Stimulated activated CD8-positive, alpha-beta memory T cell treated with anti-CD3 and anti-CD28 coated beads, Interleukin-4, amount 100 ng/mL, for 24 hours (primary cell): Measurements from ENCODE around the gene EPS8L3.
A peak's percentile ranks its signal among the peaks of the same experiment; 100 is the strongest.

Experiments used
- DNase-seq: peaks from one replicate; pipeline ENCODE4 v3.0.0-alpha.2; 2020; ENCODE audit warnings: low read depth

The EPS8L3 gene

DNA sequence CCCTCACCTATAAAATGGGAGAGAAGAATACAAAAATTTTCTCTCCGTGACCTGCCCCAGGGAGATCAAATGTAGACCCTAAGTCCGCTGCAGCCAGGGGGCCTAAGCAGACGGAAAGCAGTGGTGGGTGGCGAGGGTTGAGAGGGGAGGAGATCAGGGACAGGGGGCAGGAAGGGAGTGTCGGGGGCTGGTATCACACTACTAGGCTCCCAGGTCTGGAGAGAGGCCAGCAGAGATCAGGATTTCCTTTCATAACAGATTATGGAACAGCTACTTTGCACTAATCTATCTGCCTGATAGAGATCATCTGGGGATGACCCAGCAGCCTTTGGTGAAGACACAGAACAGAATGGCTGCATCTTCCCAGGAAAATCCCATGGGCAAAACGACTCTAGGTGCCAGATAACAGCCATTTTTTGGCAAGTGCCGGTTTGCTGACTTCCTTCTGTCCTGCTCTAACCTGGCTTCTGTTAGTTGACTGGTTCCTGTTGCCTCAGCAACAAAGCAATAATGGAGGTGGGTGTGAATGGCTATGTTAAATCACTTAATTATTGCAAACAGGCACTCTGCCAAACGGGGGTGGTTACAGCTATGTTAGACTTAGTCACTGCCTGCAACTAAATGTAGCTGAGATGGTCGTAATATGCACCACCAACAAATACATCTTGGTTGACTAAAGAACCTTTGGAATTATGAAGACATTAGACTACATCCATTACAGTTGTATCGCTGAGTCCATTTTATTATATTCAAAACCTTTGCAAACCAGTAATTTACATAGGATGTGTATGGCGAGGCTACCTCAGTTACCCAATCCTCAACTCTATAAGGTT, 30.0 kb upstream of the EPS8L3 start:
- DNase-seq = no peak

DNA sequence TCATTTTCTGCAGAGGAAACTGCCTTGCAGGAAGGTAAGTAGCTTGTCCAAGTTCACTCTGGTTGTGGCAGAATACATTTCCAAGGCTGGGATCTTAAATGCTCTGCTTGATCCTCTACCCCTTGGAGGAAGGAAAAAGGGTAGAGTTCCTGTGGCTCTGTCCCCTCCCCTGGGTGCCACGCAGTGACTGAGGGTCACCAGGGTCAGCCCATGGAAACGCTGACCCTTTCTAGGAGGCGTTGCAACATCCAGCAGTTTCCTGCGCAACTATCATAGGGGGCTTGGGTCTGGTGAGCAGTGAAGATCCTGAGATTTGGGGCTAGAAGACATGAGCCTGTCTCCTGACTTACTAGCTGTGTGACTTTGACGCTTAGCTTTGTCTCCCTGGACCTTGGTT, 29.4 kb upstream of the EPS8L3 start:
- no peak for DNase-seq

DNA sequence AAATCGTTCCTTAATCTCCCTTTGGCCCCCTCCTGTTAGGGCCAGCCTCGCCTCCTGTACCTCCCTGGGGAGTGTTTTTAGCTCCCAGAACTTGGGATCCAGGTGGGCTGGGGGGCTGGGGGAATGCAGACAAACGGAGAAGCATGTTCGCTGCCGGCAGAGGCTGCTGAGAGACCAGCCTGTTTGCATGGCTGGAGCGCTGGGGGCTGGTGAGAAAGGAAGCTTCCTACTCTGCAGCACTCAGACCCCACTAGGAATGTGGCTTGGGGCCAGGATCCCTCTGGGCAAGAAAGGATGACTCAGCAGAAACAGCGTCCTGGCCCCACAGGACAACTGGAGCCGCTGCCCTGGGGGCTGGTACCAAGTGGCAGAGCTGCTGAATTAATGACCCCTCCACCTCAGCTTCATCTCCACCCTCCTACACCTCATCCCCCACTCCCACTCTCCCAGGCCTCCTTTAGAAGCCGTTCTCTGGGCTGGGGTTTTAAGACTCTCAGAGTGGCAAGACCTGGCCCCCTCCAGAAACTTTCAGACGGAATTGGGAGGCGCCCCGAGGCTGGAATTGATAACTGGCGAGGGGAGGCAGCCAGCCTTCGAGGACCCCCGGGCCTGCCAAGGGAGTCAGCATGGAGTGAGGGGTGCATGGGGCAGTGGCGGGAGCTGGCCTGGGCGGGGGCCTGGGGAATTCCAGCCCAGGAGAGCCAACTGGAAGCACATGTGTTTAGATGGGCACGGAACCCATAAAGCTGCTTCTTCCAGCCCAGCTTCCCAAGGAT, 28.5 kb upstream of the EPS8L3 start:
- DNase-seq = no peak

DNA sequence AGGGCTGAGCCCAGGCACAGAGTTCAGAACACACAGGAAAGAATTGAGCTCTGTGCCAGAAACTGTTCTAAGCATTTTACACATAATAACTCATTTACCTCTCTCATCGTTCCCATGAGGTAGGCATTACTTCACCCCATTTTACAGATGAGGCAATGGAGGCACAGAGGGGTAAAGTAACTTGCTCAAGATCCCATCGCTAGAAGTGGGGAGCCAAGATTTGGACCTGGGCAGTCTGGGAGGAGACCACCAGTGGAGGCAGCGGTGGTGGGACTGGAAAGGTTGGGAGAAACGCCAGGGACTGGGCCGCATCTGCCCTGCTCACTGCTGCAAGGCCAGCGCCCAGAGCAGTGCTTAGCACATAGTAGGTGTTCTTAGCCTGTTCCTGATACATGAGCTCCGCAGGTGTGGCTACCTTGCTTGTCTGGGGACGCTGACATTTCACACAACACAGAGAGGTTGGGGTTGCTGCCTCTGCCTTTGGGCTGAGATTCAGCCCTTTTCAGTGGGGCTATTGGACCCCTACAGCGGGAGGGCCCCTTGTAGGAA, 27.8 kb upstream of the EPS8L3 start:
- no peak for DNase-seq

DNA sequence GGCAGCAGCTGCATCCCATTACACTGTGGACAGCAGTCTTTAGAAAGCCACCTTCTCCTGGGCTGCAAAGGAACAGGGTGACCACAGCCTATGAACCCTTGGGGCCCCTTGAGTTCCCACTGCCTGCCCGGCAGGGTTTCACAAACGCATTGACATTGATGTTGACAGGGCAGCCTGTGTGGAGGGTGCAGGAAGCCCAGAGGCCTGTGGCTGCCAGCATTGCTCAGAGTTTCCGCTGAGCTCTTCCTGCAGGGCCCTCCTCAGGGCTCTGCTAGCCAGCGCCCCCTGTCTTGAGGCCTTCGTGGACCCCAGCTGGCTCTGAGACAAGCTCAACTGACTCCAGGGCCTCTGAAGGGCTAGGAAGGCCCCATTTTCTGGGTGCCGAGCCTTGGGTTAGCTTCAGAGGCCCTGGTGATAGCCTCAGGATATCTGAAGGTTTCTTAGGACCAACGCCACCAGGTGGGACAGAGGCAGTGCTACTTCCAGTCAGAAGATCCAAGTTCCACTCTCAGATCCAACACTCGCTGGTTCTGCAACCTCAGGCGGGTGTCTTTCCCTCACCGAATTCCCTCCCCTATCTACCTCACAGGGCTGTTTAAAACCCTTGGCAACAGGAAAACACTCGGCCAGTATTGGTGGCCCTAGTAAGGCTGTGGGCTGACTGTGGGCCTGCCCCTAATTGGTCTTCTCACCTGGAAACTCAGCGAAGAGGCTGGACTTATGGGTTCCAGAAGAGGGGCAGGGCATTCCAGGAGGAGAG, 27.2 kb upstream of the EPS8L3 start:
- peak; percentile 69 for DNase-seq

DNA sequence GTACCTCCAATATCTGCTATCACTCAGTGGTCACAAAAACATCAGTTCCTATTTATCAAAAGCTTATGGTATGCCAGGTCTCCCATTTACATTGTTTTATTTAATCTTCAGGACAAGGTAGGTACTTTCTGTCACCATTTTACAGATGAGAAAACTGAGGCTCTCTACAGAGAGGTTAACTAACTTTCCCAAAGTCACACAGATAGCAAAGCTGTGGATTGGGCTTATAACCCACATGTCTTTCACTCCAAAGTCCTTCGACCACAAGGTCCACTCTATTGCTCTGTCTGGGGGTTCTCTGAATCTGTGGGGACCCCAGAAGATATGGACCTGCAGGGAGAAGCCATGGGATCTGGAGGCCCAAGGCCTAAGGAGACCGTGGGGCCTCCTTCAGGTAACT, 26.6 kb upstream of the EPS8L3 start:
- DNase-seq = no peak

DNA sequence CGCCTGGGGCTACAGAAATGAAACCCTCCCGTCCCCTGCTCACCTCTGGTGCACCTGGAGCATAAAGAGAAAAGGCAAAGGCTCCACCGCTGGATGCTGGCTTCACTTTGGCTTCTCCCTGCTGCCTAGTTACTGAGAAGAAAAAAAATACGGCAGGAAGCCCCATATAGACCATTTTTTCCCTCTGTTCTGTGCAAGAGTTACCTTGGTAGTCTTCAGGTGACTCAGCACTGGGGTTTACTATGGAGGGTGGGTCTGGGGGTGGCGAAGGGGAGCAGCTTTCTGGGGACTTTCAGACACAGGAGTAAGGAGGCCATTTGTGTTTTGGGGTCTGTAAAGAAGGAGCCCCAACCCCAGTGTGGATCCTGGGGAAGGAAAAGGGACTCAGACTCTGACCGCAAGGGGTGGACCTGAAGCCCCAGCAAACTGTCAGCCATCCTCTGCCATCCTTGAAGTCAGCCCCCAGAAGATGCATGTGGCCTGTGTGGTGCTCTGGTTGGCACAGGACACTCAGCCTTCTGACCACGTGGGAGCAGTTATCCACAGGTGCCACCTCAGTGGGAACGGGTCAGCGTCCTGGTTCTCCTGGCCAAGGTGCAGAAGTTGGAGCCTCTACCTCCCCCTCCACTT, 25.9 kb upstream of the EPS8L3 start:
- no peak for DNase-seq

DNA sequence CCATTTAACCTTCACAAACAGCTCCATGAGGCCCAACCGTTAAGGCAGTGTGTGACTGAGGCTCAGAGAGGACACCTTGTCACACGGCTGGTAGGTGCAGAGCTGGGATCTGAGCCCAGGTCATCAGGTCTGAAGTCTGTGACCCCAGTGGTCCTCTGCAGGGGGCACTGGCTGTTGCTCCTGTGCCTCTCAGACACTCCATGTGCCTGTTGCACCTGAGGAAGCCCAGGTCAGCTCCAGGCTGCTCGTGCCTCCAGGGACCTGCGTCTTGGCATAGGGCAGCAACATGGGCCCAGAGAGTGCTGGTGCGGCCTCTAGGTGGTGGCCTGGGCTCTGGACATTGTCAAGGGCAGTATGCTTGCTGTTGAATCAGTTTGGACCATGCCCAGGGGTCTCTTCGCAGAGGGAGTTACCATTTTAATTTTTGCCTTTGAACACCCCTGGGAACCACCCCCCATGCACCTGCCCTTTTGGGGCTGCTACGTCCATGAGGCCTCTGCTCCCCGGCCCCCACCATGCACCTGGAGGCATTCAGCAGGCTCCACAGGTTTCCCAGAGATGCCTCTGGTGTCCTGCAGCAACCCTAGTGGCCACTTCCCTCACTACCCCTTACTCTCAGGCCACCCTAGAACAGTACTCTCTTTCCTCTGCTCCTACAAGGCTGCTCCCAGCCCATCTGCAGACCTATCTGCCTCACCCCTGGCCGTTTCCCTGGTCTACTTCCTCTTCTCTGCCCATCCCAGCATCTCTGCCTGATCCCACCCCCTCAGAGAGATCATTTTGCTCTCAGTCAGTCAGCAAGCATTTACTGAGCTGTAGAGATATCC, 25.2 kb upstream of the EPS8L3 start:
- no peak for DNase-seq

DNA sequence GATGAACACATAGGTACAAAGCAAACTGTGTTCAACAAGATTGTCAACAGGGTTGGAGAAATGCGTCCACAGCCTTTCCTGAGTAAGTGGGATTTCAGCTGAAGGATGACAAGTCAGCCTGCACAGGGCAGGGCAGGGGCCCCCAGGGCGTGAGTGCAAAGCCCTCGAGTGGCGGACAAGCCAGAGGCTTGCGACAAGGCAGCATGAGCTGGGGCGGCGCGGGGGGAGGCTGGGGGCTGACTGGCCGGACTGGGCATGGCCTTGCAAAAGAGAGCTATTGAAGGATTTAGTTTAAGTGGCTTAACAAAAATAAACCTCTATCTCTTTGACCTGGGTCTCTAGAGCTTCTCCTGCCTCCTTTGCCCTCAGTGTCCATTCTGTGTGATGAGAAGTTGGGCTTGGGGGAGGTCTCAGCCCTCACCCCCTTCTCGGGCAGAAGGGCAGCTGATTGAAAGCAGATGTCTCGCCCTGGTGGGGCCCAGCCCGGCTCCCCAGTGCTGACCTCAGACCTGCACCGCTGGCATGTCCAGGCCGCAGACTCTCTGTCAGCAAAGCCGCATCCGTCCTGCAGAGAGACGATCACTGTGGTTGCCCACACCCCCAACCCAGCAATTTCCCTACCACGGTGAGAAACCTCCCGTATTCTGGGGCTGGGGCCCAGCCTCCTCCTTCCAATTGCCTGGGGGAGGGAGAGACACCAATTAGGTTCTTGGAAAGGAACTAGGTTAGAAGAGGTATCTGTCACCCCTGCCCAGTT, 24.3 kb upstream of the EPS8L3 start:
- DNase-seq = peak; percentile 15

DNA sequence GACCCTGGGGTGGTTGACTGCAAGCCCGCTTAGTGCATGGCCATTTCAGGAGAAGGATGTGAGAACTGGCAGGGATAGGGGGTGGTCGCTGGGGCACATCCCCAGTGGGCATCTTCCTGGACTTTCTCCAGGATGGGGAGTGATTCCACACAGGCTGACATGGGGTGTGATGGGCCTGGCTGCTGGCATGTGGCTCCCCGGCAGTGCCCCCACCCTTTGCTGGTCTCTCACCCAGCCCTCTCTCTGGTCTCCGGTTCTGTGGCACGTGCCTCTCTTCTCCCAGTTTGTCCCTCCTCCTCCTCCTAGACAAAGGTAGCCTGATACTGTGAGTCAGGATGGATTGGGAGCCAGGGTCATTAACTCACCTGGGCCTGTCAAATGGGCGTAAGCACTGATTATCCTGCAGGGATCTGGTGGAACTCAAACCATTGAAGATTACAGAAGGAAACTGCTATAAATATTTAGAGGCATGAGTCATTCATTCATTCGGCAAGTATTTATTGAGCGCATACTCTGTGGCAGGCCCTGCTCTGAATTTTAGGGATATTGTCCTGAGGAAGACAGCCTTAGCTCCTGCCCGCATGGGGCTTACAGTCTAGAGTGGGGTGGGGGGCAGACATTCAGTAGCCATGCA, 23.6 kb upstream of the EPS8L3 start:
- no peak for DNase-seq

DNA sequence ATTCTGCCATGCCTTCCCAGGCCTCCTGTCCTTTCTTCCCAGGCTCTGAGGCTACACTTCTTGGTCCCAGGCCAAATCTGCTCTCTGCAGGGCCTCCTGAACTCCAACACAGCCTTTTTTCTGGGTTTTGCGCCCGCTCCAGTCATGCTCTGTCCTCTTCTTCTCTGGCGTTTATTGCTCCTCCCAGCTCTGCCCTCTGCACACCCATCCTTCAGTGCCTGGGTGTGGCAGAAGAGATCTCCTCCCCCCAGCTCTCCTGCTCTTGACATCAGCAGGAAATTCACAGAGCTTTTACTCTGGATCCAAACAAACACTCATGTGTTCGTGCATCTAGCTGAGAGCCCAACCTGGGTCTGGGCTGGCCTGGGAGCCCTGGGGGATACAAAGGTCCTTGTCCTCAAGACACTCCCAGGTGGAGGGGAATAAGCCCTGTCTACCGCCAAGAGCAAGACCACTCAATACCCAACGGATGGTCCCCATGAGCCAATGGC, 22.9 kb upstream of the EPS8L3 start:
- no peak for DNase-seq

DNA sequence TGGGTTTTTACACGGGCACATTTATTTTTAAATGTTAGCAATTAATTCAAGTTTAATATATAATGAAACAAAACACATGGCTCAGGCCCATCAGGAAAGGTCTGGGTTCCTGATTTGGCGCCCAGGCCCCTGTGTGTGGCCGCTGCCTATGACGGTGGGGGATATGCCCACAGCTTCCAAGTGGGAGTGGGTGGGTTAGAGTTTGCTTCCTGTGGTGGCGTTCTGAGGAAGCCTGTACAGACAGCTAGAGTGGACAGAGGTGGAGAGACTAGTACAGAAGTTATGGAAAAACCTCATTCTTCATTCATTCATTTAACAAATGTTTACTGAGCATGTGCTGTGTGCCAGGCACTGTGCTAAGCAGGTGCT, 22.4 kb upstream of the EPS8L3 start:
- no peak for DNase-seq

DNA sequence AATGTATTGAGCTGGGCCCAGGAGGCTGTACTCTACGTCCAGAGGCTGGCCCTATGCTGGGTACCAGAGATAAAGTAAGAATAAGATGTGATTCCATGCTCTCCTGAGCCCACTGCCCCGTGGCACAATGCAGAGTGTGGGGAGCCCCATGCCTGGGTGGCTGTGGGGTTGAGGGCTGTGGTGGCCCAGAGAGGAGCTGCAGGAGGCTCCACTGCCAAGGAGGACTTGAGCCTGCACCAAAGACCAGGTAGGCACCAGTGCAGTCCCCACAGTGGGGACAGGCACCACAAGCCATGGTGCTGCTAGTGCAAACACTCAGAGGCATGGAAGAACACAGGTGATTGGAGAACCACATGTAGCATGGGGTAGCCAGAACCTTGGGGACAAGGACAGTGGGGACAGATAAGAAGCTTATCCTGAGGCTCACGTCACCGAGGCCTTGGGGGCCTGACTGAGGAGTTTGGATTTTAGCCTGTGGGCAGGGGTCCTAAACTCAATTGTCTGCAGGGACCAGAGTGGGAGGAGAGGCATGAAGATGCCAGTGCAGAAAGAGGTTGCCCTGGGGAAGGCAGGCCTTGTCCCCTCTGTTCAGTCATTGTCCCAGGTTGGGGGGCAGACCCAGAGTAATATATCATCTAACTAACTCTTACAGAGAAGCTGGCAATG, 21.9 kb upstream of the EPS8L3 start:
- no peak for DNase-seq

DNA sequence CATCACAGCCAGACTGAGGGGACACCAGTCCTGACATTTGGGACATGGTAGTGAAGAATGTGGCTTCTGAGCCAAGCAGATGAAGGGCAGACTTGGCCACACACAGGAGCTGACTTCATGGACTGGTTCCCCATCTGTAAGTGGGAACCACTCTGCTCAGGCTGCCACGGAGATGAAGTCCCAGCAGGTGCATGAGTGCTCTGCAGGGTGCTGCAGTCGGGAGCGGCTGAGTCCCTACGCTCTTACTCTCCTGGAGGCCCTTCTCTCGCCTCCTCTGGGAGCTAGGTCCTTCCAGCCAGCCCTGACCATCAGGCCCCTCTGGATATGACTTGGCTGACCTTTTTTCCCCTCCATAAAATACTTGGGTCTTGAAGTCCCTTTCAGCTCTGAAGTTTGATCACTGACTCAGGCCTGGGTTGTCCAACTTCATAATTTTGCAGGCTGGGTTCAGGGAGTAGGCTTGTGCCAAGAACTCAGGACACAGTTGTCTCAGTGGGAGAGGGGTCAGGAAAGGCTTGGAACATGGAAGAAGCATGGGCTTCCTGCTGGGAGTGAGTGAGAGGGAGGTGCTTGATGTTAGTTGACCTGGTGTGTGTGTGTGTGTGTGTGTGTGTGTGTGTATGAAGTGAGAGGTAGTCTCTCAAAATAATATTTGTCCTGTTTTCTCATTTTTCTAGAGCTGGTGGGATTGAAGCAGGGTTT, 21.0 kb upstream of the EPS8L3 start:
- DNase-seq = no peak

DNA sequence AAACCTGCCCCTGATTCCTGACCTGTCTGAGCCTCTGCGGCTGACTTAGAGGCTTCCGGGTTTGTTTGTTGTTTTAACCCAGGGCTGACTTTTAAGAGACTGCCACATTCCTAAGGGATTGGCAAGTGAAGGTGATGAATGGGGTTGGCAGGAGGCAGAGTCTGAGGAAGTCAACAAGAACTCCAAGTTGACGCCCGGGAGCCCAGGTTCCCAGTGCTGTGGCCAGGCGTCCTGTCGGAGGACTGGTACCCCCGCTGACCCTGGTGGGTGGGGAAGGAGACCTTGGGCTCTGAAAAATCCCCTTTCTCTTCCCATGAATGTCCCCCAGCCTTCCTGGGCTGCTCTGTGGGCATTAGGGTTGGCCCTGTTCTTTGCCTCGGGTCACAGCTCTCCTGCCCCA, 19.7 kb upstream of the EPS8L3 start:
- DNase-seq = no peak

DNA sequence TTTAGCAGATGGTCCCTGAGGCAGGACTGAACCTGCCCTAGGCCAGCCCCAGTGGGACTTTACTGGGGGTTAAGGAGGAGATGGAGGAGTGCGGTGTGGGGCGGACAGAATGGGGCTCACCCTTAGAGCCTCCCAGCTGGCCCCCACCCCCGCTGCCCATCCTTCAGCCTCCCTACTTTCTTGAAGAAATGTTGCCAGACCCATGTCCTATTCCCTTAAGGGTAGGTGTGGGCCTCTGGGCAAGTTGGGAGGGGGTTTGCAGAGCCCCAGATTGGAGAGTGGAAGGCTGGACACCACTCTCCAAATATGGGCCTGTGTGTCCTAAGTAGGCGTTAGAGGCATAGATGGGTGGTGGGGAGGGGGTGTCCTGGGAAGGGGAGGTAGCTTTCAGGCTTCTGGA, 19.2 kb upstream of the EPS8L3 start:
- DNase-seq = no peak

DNA sequence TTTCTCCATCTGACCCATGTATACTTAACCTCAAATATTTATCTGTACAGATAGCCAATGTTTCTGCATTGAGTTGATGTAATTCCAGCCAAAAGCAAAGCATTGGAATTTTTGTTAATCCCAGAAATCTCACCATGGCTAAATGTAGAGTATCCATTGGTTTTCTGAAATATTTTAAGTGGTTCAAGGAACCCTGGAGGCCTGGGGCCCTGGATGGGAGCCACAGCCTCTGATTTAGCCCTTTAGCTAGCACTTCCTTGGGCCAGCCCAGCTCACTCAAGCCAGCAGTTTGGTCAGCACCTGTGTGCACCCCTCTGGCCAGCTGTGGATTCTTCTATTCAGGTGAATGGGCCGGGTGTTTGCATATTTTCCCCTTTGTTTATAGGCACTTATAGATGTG, 18.8 kb upstream of the EPS8L3 start:
- no peak for DNase-seq

DNA sequence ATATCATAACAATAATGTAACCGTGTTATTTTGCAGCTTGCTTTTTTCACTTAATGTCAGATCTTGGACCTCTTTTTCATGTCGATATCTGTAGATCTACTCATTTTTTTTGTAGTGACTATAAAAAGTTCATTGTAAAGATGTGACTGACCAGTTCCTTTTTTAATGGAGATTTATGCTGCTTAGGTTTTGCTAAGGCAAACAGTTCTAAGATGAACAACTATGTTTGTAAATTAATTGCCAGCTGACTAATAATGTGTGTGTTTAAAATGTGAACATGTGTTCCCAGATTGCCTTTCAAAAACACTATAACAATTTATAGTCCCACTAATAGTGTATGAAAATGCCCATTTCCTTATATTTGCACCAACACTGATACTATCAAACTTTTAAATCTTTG, 18.1 kb upstream of the EPS8L3 start:
- no peak for DNase-seq

DNA sequence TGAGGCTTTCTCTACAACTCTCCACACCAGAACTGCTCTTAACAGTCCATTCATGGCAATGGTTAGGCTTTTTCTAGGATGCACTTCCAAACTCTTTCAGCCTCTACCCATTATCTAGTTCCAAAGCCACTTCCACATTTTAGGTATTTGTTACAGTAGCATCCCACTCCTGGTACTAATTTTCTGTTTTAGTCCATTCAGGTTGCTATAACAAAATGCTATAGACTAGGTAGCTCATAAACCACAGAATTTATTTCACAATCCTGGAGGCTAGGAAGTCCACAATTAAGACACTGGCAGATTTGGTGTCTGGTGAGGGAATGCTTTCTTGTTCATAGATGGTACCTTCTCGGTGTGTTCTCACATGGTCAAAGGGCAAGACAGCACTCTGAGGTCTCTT, 17.3 kb upstream of the EPS8L3 start:
- DNase-seq = no peak
